Keratinocyte (primary cell): ENCODE measurements around the gene WDR17. TPM values are rescaled to one million over a fixed set of nuclear protein-coding genes. Genes with fewer than 3 reads are reported as not detected.

Experiments used
- DNase-seq: peaks from one replicate; pipeline ENCODE4 v3.0.0-alpha.2; 2011; ENCODE audit warnings: low read depth, missing footprints, low spot score
- FAIRE-seq: peaks from 2 replicates; lab custom pipeline; 2011; peaks lifted over from hg19 to GRCh38; lab: Jason Lieb, UNC
- H2AFZ ChIP-seq: 2 replicates; pipeline ENCODE4 v1.6.0; 2012; ENCODE audit warnings: low read length, control low read depth, inconsistent platforms; ENCODE audit not compliant: control insufficient read depth
- H3K27ac ChIP-seq: 2 replicates; pipeline ENCODE4 v1.5.1; 2011; ENCODE audit warnings: low read length; ENCODE audit not compliant: control insufficient read depth, insufficient read depth
- H3K27me3 ChIP-seq: 3 replicates; pipeline ENCODE4 v1.6.0; 2011; ENCODE audit warnings: low read length; ENCODE audit not compliant: control insufficient read depth, insufficient read depth; ENCODE audit errors: extremely low read depth
- H3K36me3 ChIP-seq, 2 experiments: 2 replicates in 1 of 2; 3 replicates in 1 of 2; pipeline ENCODE4 v1.5.1; 2011; ENCODE audit warnings: low read length in 2 of 2, mild to moderate bottlenecking in 1 of 2; ENCODE audit not compliant: control insufficient read depth in 2 of 2, insufficient read depth in 2 of 2; ENCODE audit errors: extremely low read depth in 1 of 2
- H3K4me1 ChIP-seq: 3 replicates; pipeline ENCODE4 v1.5.1; 2011; ENCODE audit warnings: low read length; ENCODE audit not compliant: control insufficient read depth, insufficient read depth; ENCODE audit errors: extremely low read depth
- H3K4me2 ChIP-seq: 3 replicates; pipeline ENCODE4 v1.6.0; 2011; ENCODE audit warnings: low read depth, low read length; ENCODE audit not compliant: control insufficient read depth, insufficient read depth; ENCODE audit errors: extremely low read depth
- H3K4me3 ChIP-seq, 3 experiments: fragments of 200-600 bp in 1 of 3; sonication (generic) in 1 of 3; 2 replicates in 2 of 3; 3 replicates in 1 of 3; pipeline ENCODE4 v1.5.1; 2011 to 2016; ENCODE audit warnings: low read length in 3 of 3, mild to moderate bottlenecking in 3 of 3, control low read depth in 2 of 3, inconsistent platforms in 1 of 3, low read depth in 1 of 3, mixed read lengths in 1 of 3, mixed run types in 1 of 3, moderate library complexity in 1 of 3; ENCODE audit not compliant: control insufficient read depth in 2 of 3, insufficient read depth in 2 of 3; ENCODE audit errors: extremely low read depth in 1 of 3
- H3K79me2 ChIP-seq: 2 replicates; pipeline ENCODE4 v1.6.0; 2012; ENCODE audit warnings: low read length; ENCODE audit not compliant: control insufficient read depth, insufficient read depth
- H3K9ac ChIP-seq: 3 replicates; pipeline ENCODE4 v1.6.0; 2011; ENCODE audit warnings: low read length; ENCODE audit not compliant: control insufficient read depth, insufficient read depth; ENCODE audit errors: extremely low read depth
- H3K9me1 ChIP-seq: 3 replicates; pipeline ENCODE4 v1.6.0; 2011; ENCODE audit warnings: low read length; ENCODE audit not compliant: control insufficient read depth, insufficient read depth; ENCODE audit errors: extremely low read depth
- H3K9me3 ChIP-seq: 2 replicates; pipeline ENCODE4 v1.5.1; 2012; ENCODE audit warnings: low read depth, low read length; ENCODE audit not compliant: control insufficient read depth
- H4K20me1 ChIP-seq: 3 replicates; pipeline ENCODE4 v1.6.0; 2011; ENCODE audit warnings: low read length; ENCODE audit not compliant: control insufficient read depth, insufficient read depth; ENCODE audit errors: extremely low read depth
- EZH2 ChIP-seq: IDR thresholded peaks from one replicate; pipeline ENCODE4 v1.6.1; 2012; ENCODE audit warnings: inconsistent platforms, mild to moderate bottlenecking, low read length, moderate library complexity
- dilution Hi-C: fragments of 300-500 bp; cut with MboI; formaldehyde crosslinking; loops from one replicate; pipeline ENCODE4 v1.7.0; 2020; ENCODE audit warnings: low sequenced_read_pairs; ENCODE audit not compliant: extremely low pct_ligation_motif_present
- polyA plus RNA-seq, 5 experiments: library from polyadenylated mRNA; depleted of rRNA in 3 of 5; stranded (reverse) in 3 of 5; stranded (forward) in 1 of 5; unstranded in 1 of 5; fragments of >200 nt; gene quantifications; 1 replicate in 1 of 5; 2 replicates in 3 of 5; 3 replicates in 1 of 5; pipeline versions ENCODE4 v1.2.1 to v1.2.3, GENCODE V29; 2011 to 2012; ENCODE audit warnings: missing spikeins in 2 of 5, low read depth in 1 of 5, low replicate concordance in 1 of 5
- TF ChIP-seq, protein P1 (sequence below), 3 experiments: IDR thresholded peaks in 1 of 3; conservative IDR thresholded peaks in 1 of 3; optimal IDR thresholded peaks in 1 of 3; 2 replicates in 2 of 3; 3 replicates in 1 of 3; pipeline versions ENCODE3 to v1.5.1; 2011; ENCODE audit warnings: low read length in 3 of 3, mild to moderate bottlenecking in 3 of 3, moderate library complexity in 2 of 3, control low read depth in 1 of 3, inconsistent platforms in 1 of 3; ENCODE audit not compliant: insufficient read depth in 2 of 3; ENCODE audit errors: extremely low read depth in 1 of 3

WDR17 gene
- polyA plus RNA-seq, 1 donor (not counting 4 experiments of a cell fraction or from before 2014, with no cell fraction given): 1.1 TPM

DNA sequence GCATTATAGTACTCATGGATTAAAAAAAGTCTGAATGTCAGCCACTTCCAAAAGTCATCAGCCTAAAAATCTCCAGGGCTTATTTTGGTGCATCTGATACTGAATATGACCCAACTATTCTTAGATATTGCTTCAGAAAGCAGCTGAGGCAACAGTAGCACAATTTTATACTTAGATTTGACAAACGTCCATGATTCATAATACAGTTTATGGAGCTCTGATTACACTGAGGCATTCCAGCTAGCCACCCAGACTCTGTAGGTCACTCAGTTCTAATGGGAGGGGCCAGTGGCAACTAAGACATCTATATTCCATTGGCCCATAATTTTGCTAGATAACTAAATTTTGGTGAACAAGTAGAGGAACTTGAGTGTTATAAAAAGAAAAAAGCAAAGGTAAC is 119.4 kb downstream of the WDR17 start:
- FAIRE-seq (no peak), DNase-seq (no peak)
- TF ChIP-seq, protein P1, sequence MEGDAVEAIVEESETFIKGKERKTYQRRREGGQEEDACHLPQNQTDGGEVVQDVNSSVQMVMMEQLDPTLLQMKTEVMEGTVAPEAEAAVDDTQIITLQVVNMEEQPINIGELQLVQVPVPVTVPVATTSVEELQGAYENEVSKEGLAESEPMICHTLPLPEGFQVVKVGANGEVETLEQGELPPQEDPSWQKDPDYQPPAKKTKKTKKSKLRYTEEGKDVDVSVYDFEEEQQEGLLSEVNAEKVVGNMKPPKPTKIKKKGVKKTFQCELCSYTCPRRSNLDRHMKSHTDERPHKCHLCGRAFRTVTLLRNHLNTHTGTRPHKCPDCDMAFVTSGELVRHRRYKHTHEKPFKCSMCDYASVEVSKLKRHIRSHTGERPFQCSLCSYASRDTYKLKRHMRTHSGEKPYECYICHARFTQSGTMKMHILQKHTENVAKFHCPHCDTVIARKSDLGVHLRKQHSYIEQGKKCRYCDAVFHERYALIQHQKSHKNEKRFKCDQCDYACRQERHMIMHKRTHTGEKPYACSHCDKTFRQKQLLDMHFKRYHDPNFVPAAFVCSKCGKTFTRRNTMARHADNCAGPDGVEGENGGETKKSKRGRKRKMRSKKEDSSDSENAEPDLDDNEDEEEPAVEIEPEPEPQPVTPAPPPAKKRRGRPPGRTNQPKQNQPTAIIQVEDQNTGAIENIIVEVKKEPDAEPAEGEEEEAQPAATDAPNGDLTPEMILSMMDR (optimal IDR thresholded peaks at IDR 0.05 in 1 of 3, IDR thresholded peaks at IDR 0.05 in 1 of 3, conservative IDR thresholded peaks at IDR 0.05 in 1 of 3; ENCODE audit: extremely low read depth in 1 of 3, insufficient read depth in 2 of 3, low read length in 3 of 3): no peak
- no peak for TF ChIP-seq EZH2
- Histone ChIP-seq H3K4me3 (no peak overlapping the region), H3K4me2 (peak overlapping the region; percentile 45), H2AFZ (no peak overlapping the region), H3K36me3 (no peaks in the 10 kb centered on the region), H3K9me3 (no peaks in the 10 kb centered on the region), H3K79me2 (no peaks in the 10 kb centered on the region), H3K27me3 (no peaks in the 10 kb centered on the region), H3K9me1 (no peaks in the 10 kb centered on the region), H3K27ac (peak overlapping the region; percentile 25), H3K9ac (no peak overlapping the region), H4K20me1 (no peaks in the 10 kb centered on the region), H3K4me1 (peaks cover 12% of the 10 kb centered on the region)
- dilution Hi-C loops: no loop called here

- Histone ChIP-seq H3K9me1 (no peaks in the 10 kb centered on the region), H3K4me1 (peaks cover 12% of the 10 kb centered on the region), H3K27ac (no peak overlapping the region), H3K27me3 (no peaks in the 10 kb centered on the region), H3K79me2 (no peaks in the 10 kb centered on the region), H3K36me3 (no peaks in the 10 kb centered on the region), H3K4me2 (no peak overlapping the region), H3K4me3 (no peak overlapping the region), H3K9me3 (no peaks in the 10 kb centered on the region), H2AFZ (no peak overlapping the region), H3K9ac (no peak overlapping the region), H4K20me1 (no peaks in the 10 kb centered on the region)
- FAIRE-seq (no peak), DNase-seq (no peak)
- dilution Hi-C loops: no loop called here
- no peak for TF ChIP-seq EZH2
- TF ChIP-seq, protein P1 (optimal IDR thresholded peaks at IDR 0.05 in 1 of 3, IDR thresholded peaks at IDR 0.05 in 1 of 3, conservative IDR thresholded peaks at IDR 0.05 in 1 of 3; ENCODE audit: extremely low read depth in 1 of 3, insufficient read depth in 2 of 3, low read length in 3 of 3): no peak
Observed at GRCh38 chr4:176186067-176186466, 120.4 kb downstream of the WDR17 start.
